Globus pallidus (tissue), 1 donor: ENCODE data around the gene ZNF440.
"Not testable (repeated sequence)": the region's sequence is repeated elsewhere in the genome, so short reads cannot be mapped to it uniquely, and the experiment has no call there.

Experiments used
- DNase-seq: peaks from one replicate; pipeline ENCODE4 v3.0.0-alpha.2; 2015; ENCODE audit warnings: low spot score

ZNF440 gene

GRCh38 chr19:11814029-11814699 lies at the start of gene ZNF440:
ZNF440 (plus strand) TSS chr19:11814273; CDS start chr19:11814448, 175 bp downstream.
- DNase-seq = peak; percentile 95

- peak; percentile 97 for DNase-seq
These were observed 47.2 kb upstream of the ZNF440 start, which contains the start of gene ZNF441 for GRCh38 chr19:11766597-11767591. ZNF441 (plus strand) TSS chr19:11767000; CDS start chr19:11767194, 194 bp downstream.

- peak; percentile 11 for DNase-seq
These were observed 46.4 kb upstream of the ZNF440 start for GRCh38 chr19:11767633-11768133.

GRCh38 chr19:11769995-11770394 lies 44.1 kb upstream of the ZNF440 start:
- no peak for DNase-seq

GRCh38 chr19:11771520-11771919 lies 42.6 kb upstream of the ZNF440 start:
- DNase-seq = not testable (repeated sequence)

GRCh38 chr19:11776669-11777068 lies 37.4 kb upstream of the ZNF440 start:
- not testable (repeated sequence) for DNase-seq

- DNase-seq = no peak
These were observed 33.5 kb upstream of the ZNF440 start for GRCh38 chr19:11780431-11781020.

GRCh38 chr19:11781295-11782057 lies 32.6 kb upstream of the ZNF440 start:
- no peak for DNase-seq

GRCh38 chr19:11783767-11784166 lies 30.3 kb upstream of the ZNF440 start:
- no peak for DNase-seq

GRCh38 chr19:11784356-11784755 lies 29.7 kb upstream of the ZNF440 start:
- no peak for DNase-seq

- DNase-seq = no peak
These were observed 26.5 kb upstream of the ZNF440 start for GRCh38 chr19:11787536-11787935.

- no peak for DNase-seq
These were observed 21.1 kb upstream of the ZNF440 start for GRCh38 chr19:11792942-11793341.

- peak; percentile 86 for DNase-seq
These were observed 16.6 kb upstream of the ZNF440 start for GRCh38 chr19:11797491-11797890.

GRCh38 chr19:11798391-11799330 lies 15.4 kb upstream of the ZNF440 start, which contains the start of gene ZNF491:
ZNF491 (plus strand) TSS chr19:11798523; CDS start chr19:11805954, 7,431 bp downstream.
- peak; percentile 94 for DNase-seq

GRCh38 chr19:11806354-11807098 lies 7.5 kb upstream of the ZNF440 start:
- DNase-seq = no peak

GRCh38 chr19:11807099-11807380 lies 7.0 kb upstream of the ZNF440 start:
- no peak for DNase-seq

- DNase-seq = no peak
These were observed 407 bp upstream of the ZNF440 start for GRCh38 chr19:11813703-11814028.

- peak; percentile 12 for DNase-seq
These were observed 595 bp downstream of the ZNF440 start for GRCh38 chr19:11814700-11815035.

- no peak for DNase-seq
These were observed 7.5 kb downstream of the ZNF440 start for GRCh38 chr19:11821474-11822109.
